Hematopoietic multipotent progenitor cell treated with erythropoietin and hydrocortisone succinate and interleukin-3 and kit ligand, for 15 days (in vitro differentiated cells): ENCODE measurements around the gene LYZL6.

Source experiments
- DNase-seq: peaks from one replicate; pipeline ENCODE4 v3.0.0-alpha.2; 2015; ENCODE audit warnings: low spot score

LYZL6 gene, protein sequence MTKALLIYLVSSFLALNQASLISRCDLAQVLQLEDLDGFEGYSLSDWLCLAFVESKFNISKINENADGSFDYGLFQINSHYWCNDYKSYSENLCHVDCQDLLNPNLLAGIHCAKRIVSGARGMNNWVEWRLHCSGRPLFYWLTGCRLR

GRCh38 chr17:35943537-35943936 lies at the start of gene LYZL6:
Gene LYZL6, minus strand, starts transcription at chr17:35943713. Its CDS starts 4,357 bp downstream, at chr17:35939356.
- no peak for DNase-seq

GRCh38 chr17:35991075-35991474 lies 47.6 kb upstream of the LYZL6 start:
- DNase-seq: no peak

GRCh38 chr17:35988164-35988563 lies 44.7 kb upstream of the LYZL6 start:
- DNase-seq: no peak

- no peak for DNase-seq
Measured at GRCh38 chr17:35986643-35987042, 43.1 kb upstream of the LYZL6 start, which contains the start of gene CCL14. Gene CCL14, minus strand, starts transcription at chr17:35986729. Its CDS starts 80 bp downstream, at chr17:35986649.

DNA sequence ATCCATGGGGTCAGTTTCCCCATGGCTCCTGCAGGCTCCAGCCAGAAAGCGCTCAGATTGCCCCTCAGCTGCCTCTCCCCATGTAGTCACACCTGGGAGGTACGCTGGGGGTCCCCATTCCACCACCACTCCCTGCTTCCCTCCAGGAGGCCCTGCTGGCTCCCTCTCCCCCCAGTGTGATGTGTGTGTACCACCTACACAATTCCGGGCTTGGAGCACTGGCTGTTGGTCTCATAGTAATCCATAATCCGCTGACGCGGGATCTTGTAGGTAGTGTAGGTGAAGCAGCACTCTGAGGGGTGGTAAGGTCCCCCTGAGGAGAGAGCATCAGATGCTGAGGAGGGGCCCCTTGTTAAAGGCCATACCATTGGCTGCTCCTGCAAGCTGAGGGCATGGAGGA lies 40.6 kb upstream of the LYZL6 start:
- DNase-seq: no peak

DNA sequence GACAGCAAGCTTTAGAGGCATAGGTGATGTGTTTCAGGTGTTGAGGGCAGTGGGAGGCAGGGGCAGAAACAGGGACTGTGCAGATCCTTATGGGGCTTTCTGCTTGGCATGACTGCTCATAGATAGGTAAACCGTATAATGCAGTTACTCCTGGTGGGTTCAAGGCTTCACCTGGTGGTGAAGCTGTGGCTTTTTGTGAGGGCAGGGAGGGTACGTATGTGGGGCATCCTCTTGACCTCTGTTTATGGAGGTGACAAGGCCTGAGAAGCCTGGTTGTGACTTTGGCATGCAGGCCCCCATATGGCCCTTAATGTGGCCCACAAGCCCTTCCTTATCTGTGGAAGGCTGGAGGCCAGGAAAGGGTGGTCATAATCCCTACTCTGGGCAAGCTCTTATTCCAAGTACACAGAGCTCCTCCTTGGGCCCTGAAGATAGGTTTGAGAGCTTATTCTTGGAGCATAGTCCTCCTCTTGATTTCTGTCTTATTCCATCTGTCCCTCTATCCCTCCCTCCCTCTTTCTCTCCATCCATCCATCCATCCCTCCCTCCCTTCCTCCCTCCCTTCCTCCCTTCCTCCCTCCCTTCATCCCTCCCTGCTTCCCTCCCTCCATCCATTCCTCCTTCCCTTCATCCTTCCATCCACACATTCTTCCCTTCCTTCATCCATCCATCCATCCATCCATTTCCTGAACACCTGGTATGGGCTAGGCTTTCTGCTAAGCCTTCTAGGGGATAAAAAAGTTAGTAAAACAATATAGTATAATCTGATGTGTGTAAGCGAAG lies 39.1 kb upstream of the LYZL6 start:
- DNase-seq: no peak

DNA sequence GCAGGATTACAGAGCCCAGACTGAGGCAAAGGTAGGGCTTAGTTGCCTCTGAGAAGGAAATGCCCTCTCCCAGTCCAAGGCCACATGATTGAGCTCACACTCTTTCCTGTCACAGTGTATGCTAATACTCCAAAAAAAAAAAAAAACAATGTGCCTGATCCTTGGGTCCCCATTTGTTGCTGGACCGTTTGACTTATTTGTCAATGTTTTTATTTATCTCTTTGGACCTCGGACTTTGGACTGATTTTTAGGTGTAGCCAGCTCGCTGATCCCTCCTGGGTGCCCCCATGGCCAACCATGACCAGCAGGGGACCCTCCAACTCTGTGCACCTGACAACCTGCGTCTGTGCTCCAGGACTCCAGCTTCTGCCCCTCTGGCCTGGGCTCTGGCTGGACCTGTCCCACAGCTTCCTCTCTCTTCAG lies 38.4 kb upstream of the LYZL6 start:
- DNase-seq: no peak

DNA sequence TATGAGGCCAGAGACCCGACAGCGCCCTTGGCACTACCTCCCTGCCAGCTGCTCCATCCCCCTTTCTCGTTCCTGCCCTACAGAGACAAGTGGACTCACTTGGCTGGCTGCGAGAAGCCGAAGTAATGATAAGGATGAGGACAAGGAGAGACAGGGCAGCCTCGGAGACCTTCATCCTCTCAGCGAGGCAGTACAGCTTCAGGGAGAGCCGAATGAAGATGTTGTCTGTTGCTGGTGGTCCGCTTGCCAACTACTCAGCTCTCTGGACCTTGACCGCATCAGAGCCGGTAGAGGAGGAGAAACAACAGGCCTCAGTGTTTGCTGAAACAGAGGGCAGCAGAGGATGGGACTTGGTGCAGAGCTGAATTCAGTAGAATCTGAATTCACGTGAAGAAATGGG lies 37.7 kb upstream of the LYZL6 start, which contains the start of gene CCL16:
Gene CCL16 (minus strand): TSS at position 252 of the 400 bp plus-strand sequence. CDS start 77 bp downstream, at position 175.
- no peak for DNase-seq

DNA sequence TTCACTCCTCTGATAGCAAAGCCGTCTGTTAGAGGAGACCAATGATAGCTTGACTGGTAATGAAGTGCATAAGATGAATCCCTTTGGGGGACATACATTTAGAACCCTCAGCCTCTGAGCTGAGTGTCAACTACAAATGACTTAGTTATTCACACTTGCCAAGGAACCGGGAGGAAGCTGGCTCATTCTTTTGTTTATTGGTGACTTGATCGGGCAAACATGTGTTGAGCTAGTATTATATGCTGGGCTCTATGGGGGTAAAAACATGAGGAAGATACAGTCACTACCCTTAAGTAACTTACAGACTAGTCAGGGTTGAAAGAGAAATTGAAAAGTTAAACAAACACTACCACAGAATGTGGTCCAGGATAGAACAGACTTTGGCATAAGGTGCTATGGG lies 34.8 kb upstream of the LYZL6 start:
- no peak for DNase-seq

DNA sequence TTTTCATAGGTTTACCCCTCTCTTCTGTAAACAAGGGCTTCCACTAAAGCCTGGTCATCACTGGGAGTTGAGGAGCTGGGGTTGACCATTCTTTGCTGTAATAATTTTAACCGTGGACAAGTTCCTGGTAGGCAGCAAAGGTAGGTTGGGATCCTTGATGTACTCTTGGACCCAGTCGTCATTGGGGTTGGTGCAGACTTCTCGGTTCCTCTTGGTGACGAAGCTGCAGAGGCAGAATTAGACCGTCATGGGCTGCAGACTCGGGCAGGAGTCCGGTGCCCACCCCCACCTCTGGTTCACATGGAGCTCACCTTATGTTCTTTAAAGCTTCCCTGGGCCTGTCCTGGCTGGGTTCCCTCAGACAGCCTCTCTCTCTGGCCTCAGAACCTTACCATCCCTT lies 34.0 kb upstream of the LYZL6 start:
- DNase-seq: no peak

DNA sequence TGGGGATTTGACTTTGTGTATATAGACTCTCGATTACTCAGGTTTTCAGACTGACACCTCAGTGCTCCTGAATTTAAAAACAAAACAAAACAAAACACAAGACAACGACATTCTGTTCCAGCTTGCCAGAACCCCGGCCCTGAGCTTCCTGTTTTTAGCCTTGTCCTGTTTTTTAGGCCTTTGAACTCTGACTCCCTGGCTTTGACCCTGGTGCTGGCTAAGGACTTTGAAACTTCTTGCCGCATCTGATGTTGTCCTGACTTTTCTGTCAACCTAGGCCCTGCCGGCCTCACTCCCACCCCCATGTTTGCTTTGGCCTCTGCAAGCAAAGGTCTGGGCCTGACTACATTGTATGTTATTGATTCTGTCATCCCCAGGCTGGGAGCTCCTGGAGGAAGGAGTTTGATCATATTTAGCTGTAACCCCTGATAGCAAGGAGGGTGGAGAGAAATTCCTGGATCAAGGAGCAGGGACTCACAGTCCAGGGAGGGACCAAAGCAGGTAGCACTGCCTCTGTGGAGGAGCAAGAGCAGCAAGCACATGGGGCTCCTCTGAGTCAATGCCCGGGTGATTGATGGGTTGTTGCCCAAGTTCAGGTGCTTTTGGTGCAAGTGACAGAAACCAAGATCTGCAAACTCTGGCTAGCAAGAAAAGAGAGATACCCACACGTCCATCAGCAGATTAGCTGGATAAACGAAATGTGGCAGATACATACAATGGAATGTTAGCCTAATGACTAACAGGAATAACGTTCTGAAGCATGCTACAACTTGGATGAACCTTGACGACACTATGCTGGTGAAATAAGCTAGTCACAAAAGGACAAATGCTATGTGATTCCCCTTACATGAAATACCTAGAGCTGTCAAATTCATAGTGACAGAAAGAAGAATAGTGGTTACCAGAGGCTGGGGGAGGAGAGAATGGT lies 30.1 kb upstream of the LYZL6 start:
- no peak for DNase-seq

DNA sequence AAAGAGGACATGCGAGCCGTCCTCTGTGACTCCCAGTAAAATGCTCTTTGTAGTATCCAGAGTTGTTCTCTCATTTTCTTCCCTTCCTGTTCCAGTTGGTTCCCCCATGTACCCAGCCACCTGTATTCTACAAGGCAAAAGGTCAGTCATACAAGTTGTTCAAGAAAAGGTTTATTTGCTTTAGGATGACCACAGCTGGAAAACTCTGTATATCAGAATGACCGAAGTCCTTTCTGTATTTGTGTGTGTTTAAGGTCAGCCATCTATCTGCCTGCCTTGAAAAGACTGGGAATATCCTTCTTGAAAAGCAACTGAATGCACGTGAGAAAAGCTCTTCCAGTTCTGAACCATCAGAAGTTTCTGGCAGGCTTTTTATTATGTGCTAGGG lies 29.4 kb upstream of the LYZL6 start:
- no peak for DNase-seq

- no peak for DNase-seq
Measured at GRCh38 chr17:35972535-35972934, 29.0 kb upstream of the LYZL6 start.

GRCh38 chr17:35972066-35972465 lies 28.6 kb upstream of the LYZL6 start:
- no peak for DNase-seq

- peak; percentile 71 for DNase-seq
Measured at GRCh38 chr17:35969558-35970380, 26.3 kb upstream of the LYZL6 start.

- DNase-seq: no peak
Measured at GRCh38 chr17:35968520-35969054, 25.1 kb upstream of the LYZL6 start.

- no peak for DNase-seq
Measured at GRCh38 chr17:35965272-35965671, 21.8 kb upstream of the LYZL6 start.

GRCh38 chr17:35963663-35964062 lies 20.1 kb upstream of the LYZL6 start:
- DNase-seq: no peak

GRCh38 chr17:35953720-35954119 lies 10.2 kb upstream of the LYZL6 start:
- no peak for DNase-seq

DNA sequence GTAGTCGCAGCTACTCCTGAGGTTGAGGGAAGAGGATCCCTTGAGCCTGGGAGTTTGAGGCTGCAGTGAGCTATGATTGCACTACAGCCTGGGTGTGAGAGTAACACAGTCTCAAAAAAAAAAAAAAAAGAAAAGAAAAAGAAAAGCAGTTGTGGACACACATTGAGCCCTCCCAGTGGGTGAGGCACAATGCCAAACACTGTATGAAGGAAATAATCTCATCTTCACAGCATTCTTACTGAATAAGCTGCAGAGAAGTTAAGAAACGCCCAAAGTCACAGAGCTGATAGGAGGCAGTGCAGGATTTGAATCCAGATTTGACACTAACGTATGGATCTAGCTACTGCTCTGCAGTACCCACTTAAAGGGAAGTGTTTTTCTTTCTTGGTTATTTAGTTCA lies 5.9 kb upstream of the LYZL6 start:
- DNase-seq: no peak

- DNase-seq: no peak
Measured at GRCh38 chr17:35948092-35948491, 4.6 kb upstream of the LYZL6 start.
